ENCODE results near the gene CRB1. TPM values are rescaled to one million over a fixed set of nuclear protein-coding genes. Genes with fewer than 3 reads are reported as not detected.

CRB1 gene
- polyA plus RNA-seq, 1 donor, result 3.3 TPM

Other genes starting within 250 kb of the CRB1 start
- 0.13 TPM for gene F13B, start 201.0 kb upstream of the CRB1 start, polyA plus RNA-seq (ENCODE audit: insufficient read length)
- 38.6 TPM for gene ASPM, start 121.6 kb upstream of the CRB1 start, polyA plus RNA-seq (ENCODE audit: insufficient read length)
- 20.3 TPM for gene ZBTB41, start 67.0 kb upstream of the CRB1 start, polyA plus RNA-seq (ENCODE audit: insufficient read length)

Data from left kidney (tissue), 1 donor.